OCI-LY3 (cell line): Measurements from ENCODE around the gene G6PC2.
"Not testable (repeated sequence)": the region's sequence is repeated elsewhere in the genome, so short reads cannot be mapped to it uniquely, and the experiment has no call there.

Experiments used
- H2AFZ ChIP-seq: fragments of 200-600, 300-600 bp; shearing (Covaris generic); 2 replicates; pipeline ENCODE4 v1.6.0; 2014; ENCODE audit warnings: antibody characterized with exemption, low read depth, low read length
- H3K27ac ChIP-seq: fragments of 200-600, 300-600 bp; sonication (generic); 2 replicates; pipeline ENCODE4 v1.5.1; 2014; ENCODE audit warnings: mild to moderate bottlenecking, low read length, moderate library complexity, mixed read lengths
- H3K27me3 ChIP-seq: fragments of 200-600, 300-600 bp; sonication (generic); 2 replicates; pipeline ENCODE4 v1.6.1; 2014; ENCODE audit warnings: low read depth, low read length, mixed read lengths
- H3K36me3 ChIP-seq: fragments of 200-600, 300-600 bp; sonication (generic); replicated peaks from 2 replicates; pipeline ENCODE3; 2014; ENCODE audit warnings: low read depth, low read length, mixed read lengths
- H3K4me1 ChIP-seq: fragments of 300-600, 200-600 bp; sonication (generic); 2 replicates; pipeline ENCODE4 v1.6.1; 2014; ENCODE audit warnings: low read length, mixed read lengths
- H3K4me2 ChIP-seq: fragments of 200-600, 300-600 bp; sonication (generic); 2 replicates; pipeline ENCODE4 v1.6.1; 2014; ENCODE audit warnings: low read length, mixed read lengths
- H3K4me3 ChIP-seq: fragments of 300-600, 200-600 bp; sonication (generic); 2 replicates; pipeline ENCODE4 v1.5.1; 2014; ENCODE audit warnings: antibody characterized with exemption, mild to moderate bottlenecking, low read length, moderate library complexity
- H3K79me2 ChIP-seq: fragments of 300-600, 200-600 bp; shearing (Covaris generic); 2 replicates; pipeline ENCODE4 v1.6.1; 2014; ENCODE audit warnings: mild to moderate bottlenecking, low read length, mixed read lengths
- H3K9ac ChIP-seq: fragments of 300-600, 200-600 bp; shearing (Covaris generic); 2 replicates; pipeline ENCODE4 v1.6.0; 2014; ENCODE audit warnings: mild to moderate bottlenecking, low read length, moderate library complexity
- H3K9me3 ChIP-seq: fragments of 200-600, 300-600 bp; shearing (Covaris generic); 2 replicates; pipeline ENCODE4 v1.6.1; 2014; ENCODE audit warnings: low read length, mixed read lengths; ENCODE audit not compliant: insufficient read depth
- H4K20me1 ChIP-seq: fragments of 200-600, 300-600 bp; sonication (generic); 2 replicates; pipeline ENCODE4 v1.6.1; 2016; ENCODE audit warnings: low read length, mixed read lengths; ENCODE audit not compliant: insufficient read depth
- EZH2phosphoT487 ChIP-seq: fragments of 200-600 bp; shearing (Covaris generic); IDR thresholded peaks from 2 replicates; pipeline ENCODE4 v1.6.1; 2018; ENCODE audit warnings: antibody characterized with exemption, mixed run types, low read depth
- TF ChIP-seq, protein P1 (sequence below): fragments of 200-600, 300-600 bp; sonication (generic); IDR thresholded peaks from 2 replicates; pipeline ENCODE4 v1.5.1; 2014; ENCODE audit warnings: antibody characterized with exemption, low read length, low read depth

G6PC2 gene

DNA sequence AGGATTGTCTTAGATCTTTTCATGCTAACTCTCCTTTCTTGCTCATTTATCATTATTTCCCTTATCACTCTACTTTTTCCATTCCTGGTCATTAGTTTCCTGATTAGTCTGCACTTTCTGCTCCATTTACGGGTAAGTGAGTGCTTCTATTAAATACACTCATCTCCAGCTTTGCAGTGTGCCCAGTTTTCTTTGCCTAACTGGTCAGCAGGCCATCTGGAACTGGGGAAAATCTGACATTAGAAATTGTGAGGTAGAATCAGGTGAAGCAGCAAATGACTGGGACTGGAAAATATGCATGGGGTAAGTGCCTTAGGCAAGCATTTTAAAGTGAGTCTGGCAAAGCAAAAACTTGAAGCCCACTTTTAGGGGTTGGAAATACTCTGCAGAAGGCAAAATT is 29.2 kb downstream of the G6PC2 start:
- no peak for TF ChIP-seq EZH2phosphoT487
- TF ChIP-seq, protein P1, sequence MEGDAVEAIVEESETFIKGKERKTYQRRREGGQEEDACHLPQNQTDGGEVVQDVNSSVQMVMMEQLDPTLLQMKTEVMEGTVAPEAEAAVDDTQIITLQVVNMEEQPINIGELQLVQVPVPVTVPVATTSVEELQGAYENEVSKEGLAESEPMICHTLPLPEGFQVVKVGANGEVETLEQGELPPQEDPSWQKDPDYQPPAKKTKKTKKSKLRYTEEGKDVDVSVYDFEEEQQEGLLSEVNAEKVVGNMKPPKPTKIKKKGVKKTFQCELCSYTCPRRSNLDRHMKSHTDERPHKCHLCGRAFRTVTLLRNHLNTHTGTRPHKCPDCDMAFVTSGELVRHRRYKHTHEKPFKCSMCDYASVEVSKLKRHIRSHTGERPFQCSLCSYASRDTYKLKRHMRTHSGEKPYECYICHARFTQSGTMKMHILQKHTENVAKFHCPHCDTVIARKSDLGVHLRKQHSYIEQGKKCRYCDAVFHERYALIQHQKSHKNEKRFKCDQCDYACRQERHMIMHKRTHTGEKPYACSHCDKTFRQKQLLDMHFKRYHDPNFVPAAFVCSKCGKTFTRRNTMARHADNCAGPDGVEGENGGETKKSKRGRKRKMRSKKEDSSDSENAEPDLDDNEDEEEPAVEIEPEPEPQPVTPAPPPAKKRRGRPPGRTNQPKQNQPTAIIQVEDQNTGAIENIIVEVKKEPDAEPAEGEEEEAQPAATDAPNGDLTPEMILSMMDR, result no peak
- no peak overlapping the region for H3K27ac ChIP-seq
- no peak overlapping the region for H2AFZ ChIP-seq
- H3K9me3 ChIP-seq, result no peaks in the 10 kb centered on the region
- peaks cover 11% of the 10 kb centered on the region for H3K27me3 ChIP-seq
- H3K36me3 ChIP-seq, result no peaks in the 10 kb centered on the region
- H3K4me1 ChIP-seq, result 0 out of 2 replicates have a peak, but pooled peaks cover 3% of the 10 kb centered on the region
- H4K20me1 ChIP-seq, result no peaks in the 10 kb centered on the region
- no peak overlapping the region for H3K4me2 ChIP-seq
- no peak overlapping the region for H3K4me3 ChIP-seq
- no peak overlapping the region for H3K9ac ChIP-seq
- no peaks in the 10 kb centered on the region for H3K79me2 ChIP-seq

DNA sequence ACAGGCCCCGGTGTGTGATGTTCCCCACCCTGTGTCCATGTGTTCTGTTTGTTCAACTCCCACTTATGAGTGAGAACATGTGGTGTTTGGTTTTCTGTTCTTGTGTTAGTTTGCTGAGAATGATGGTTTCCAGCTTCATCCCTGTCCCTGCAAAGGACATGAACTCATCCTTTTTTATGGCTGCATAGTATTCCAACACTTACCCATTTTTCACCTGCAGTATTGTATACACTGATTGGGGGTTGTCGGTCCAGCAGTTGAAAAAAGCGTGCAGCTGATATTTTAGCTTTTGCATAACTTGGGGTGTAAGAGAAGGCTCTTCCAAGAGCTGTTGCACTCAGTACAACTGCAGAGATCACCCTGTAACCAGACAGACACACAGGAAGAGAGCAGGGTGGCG is 31.1 kb downstream of the G6PC2 start:
- not testable (repeated sequence) for H3K27ac ChIP-seq, H3K4me1 ChIP-seq, H4K20me1 ChIP-seq, H3K79me2 ChIP-seq, H3K9me3 ChIP-seq, H3K36me3 ChIP-seq, H3K4me2 ChIP-seq, H3K4me3 ChIP-seq, H2AFZ ChIP-seq, H3K27me3 ChIP-seq, H3K9ac ChIP-seq

DNA sequence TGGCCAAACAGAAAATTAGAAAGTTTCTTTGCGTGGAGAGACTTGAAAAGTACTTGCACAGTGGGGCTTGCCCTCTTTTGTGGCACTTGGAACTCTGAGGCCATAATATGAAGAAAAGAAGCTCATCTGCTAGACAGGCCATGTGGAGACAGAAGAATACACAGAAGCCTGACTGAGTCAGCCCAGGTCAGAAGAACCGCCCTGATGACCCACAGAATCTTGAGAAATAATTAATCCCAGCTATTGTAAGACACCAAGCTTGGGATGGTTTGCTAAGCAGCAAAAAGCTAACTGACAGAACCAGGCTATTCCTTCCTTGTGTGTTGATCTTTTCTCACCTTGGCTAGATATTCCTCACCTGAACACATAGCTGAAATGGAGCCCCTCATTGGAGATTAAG is 33.7 kb downstream of the G6PC2 start:
- H3K4me3 ChIP-seq, result no peak overlapping the region
- no peak overlapping the region for H3K27ac ChIP-seq
- peaks cover 9% of the 10 kb centered on the region for H3K4me1 ChIP-seq
- H3K36me3 ChIP-seq, result no peaks in the 10 kb centered on the region
- H3K9me3 ChIP-seq, result no peaks in the 10 kb centered on the region
- peaks cover 8% of the 10 kb centered on the region for H3K27me3 ChIP-seq
- TF ChIP-seq, protein P1, result no peak
- no peak for TF ChIP-seq EZH2phosphoT487
- no peak overlapping the region for H3K4me2 ChIP-seq
- no peaks in the 10 kb centered on the region for H3K79me2 ChIP-seq
- no peaks in the 10 kb centered on the region for H4K20me1 ChIP-seq
- no peak overlapping the region for H3K9ac ChIP-seq
- H2AFZ ChIP-seq, result no peak overlapping the region

DNA sequence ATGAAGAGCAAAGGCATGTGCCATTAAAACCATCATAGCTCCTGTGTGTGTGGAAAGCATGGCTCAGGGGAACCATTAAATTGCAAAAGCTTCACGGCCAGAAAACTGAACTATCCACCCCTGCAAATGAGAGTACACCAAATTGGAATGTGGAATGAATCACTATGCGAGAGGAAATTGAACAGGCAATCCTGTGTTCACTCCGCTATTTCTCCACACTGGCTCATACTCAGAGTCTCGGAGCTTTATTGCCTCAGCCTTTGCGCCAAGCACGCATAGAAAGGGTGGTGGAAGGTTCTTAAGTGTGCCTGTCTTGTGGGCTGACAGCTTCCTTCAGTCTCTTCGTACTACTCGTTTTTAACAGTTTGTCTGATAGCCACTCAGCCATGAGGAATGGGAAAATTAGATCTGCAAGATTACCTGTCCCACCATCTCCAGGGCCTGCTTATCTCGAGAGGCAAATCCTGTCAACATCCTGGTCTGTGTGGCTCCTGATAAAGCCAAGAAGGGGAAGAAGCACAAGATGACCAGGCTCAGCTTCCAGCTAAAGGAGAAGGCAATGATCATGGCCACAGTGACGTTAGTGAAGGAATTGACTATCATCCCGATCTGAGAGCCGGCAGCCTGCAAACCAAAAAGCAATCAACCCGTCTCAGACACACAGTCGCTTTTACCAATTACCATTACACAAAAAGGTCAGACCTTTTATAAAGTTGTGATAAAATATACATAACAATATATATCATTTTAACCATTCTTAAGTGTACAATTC is 34.9 kb downstream of the G6PC2 start:
- H3K9me3 ChIP-seq, result no peaks in the 10 kb centered on the region
- H3K4me2 ChIP-seq, result no peak overlapping the region
- no peak overlapping the region for H3K4me3 ChIP-seq
- TF ChIP-seq EZH2phosphoT487, result no peak
- TF ChIP-seq, protein P1, result no peak
- H3K27me3 ChIP-seq, result no peaks in the 10 kb centered on the region
- H3K79me2 ChIP-seq, result no peaks in the 10 kb centered on the region
- H3K4me1 ChIP-seq, result peaks cover 20% of the 10 kb centered on the region
- no peaks in the 10 kb centered on the region for H4K20me1 ChIP-seq
- no peak overlapping the region for H2AFZ ChIP-seq
- H3K27ac ChIP-seq, result no peak overlapping the region
- H3K9ac ChIP-seq, result no peak overlapping the region
- H3K36me3 ChIP-seq, result no peaks in the 10 kb centered on the region
